ENCODE data around the gene LPO. TPM values are rescaled to one million over a fixed set of nuclear protein-coding genes. Genes with fewer than 3 reads are reported as not detected.

Gene LPO
- total and polyA plus RNA-seq, 10 of the 15 experiments (the other 5 are each of a cell fraction or from before 2014, with no cell fraction given), result 0.03 to 0.11 (median 0.06) TPM; not detected in 7

DNA sequence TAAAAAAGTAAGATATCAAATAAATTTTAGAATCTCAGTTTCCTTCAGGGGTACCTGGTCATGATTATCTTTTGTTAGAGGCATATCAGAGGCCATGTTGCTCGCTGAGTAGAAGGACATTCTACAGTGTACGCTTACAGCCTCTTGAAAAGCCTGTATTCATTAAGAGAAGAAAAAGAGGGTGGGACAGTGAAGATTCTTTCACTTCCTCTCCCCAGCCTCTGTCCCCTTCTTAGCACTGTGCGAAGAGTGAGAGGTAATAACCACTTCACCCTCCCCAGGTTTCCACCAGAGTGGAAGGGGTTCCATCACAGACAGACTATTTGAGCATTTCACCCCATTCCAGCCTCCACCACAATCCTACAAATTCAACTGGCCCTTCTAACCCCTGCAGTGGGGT is 4.8 kb upstream of the LPO start (continued):
- TF ChIP-seq, protein P1, sequence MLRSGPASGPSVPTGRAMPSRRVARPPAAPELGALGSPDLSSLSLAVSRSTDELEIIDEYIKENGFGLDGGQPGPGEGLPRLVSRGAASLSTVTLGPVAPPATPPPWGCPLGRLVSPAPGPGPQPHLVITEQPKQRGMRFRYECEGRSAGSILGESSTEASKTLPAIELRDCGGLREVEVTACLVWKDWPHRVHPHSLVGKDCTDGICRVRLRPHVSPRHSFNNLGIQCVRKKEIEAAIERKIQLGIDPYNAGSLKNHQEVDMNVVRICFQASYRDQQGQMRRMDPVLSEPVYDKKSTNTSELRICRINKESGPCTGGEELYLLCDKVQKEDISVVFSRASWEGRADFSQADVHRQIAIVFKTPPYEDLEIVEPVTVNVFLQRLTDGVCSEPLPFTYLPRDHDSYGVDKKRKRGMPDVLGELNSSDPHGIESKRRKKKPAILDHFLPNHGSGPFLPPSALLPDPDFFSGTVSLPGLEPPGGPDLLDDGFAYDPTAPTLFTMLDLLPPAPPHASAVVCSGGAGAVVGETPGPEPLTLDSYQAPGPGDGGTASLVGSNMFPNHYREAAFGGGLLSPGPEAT (IDR thresholded peaks at IDR 0.05; ENCODE audit: low read depth), result 0 out of 2 replicates have a peak, but pooled peaks have one; percentile 33
- TF ChIP-seq, protein P2, sequence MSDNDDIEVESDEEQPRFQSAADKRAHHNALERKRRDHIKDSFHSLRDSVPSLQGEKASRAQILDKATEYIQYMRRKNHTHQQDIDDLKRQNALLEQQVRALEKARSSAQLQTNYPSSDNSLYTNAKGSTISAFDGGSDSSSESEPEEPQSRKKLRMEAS (IDR thresholded peaks at IDR 0.05; ENCODE audit: low read depth, low read length), result no peak
- TF ChIP-seq SIX5 (IDR thresholded peaks at IDR 0.05; ENCODE audit: low read depth, low read length, severe bottlenecking), result no peak

DNA sequence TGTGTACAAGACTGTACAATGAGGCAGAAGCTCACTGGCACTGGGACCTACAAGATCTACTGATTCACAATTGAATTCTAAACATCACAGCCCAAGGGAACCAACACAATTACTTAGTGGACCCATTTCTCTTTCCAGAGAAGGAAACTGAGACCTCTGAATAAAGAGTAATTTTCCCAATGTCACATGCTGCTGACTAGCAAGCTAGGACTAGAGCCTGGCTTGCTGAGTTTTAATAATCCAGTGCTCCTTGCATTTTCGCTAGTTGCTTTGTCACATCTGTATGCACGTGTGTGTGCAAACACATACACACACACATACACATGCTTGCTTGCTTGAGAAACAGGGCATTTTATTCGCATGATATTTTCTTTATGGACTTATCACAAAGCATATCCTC is 3.9 kb upstream of the LPO start:
- no peak overlapping the region for H3K4me2 ChIP-seq (ENCODE audit: control insufficient read depth, insufficient read depth)
- ATAC-seq (no peak), DNase-seq (ENCODE audit: low read depth, low spot score) (no peak), FAIRE-seq (no peak)
- in situ Hi-C loops (cut with MboI) (no loop called here), intact Hi-C loops (cut with micrococcal nuclease; ENCODE audit: unreplicated experiment) (no loop called here)
- WGBS (ENCODE audit: insufficient coverage, insufficient replicate concordance, low lambda C conversion rate, missing lambda C conversion rate), result 77% methylated on average over 3 of the region's 3 CpGs
- ChIA-PET SMC1A (ENCODE audit: uncharacterized antibody, unreplicated experiment) (no interaction called here), RAD21 (ENCODE audit: unreplicated experiment) (interaction anchor here (0.6 to 1.8 kb wide), 2 partner anchors 14 to 1407 kb away, joined by 4 read pairs; no protein-coding TSS in a partner anchor), CTCF (interaction anchor here (1.2 to 5.3 kb wide), 3 partner anchors 10 to 16 kb away, joined by 3 to 29 read pairs (median 5); no protein-coding TSS in a partner anchor), POLR2A (interaction anchor here (0.6 kb wide), 1 partner anchor 15 kb away, joined by 5 read pairs; no protein-coding TSS in a partner anchor)
- H3K9me3 ChIP-seq (replicated peaks; ENCODE audit: control insufficient read depth, insufficient read depth, low read length), result no peaks in the 10 kb centered on the region
- no peak overlapping the region for H3K4me3 ChIP-seq
- H3K27ac ChIP-seq (ENCODE audit: control insufficient read depth, insufficient read depth), result no peak overlapping the region
- H4K20me1 ChIP-seq (ENCODE audit: control insufficient read depth, insufficient read depth), result no peaks in the 10 kb centered on the region
- H3K4me1 ChIP-seq (ENCODE audit: control insufficient read depth, insufficient read depth, low read length), result peaks cover 21% of the 10 kb centered on the region
- H3K79me2 ChIP-seq (ENCODE audit: control insufficient read depth, insufficient read depth, low read length), result no peaks in the 10 kb centered on the region
- H3K9ac ChIP-seq (ENCODE audit: control insufficient read depth, insufficient read depth, low read length), result no peak overlapping the region
- no peaks in the 10 kb centered on the region for H3K36me3 ChIP-seq (ENCODE audit: control insufficient read depth in 2 of 2, insufficient read depth in 2 of 2, low read length in 1 of 2)
- TF ChIP-seq, protein P3, sequence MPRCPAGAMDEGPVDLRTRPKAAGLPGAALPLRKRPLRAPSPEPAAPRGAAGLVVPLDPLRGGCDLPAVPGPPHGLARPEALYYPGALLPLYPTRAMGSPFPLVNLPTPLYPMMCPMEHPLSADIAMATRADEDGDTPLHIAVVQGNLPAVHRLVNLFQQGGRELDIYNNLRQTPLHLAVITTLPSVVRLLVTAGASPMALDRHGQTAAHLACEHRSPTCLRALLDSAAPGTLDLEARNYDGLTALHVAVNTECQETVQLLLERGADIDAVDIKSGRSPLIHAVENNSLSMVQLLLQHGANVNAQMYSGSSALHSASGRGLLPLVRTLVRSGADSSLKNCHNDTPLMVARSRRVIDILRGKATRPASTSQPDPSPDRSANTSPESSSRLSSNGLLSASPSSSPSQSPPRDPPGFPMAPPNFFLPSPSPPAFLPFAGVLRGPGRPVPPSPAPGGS (IDR thresholded peaks at IDR 0.05; ENCODE audit: borderline replicate concordance, insufficient read depth, low read depth, low read length, poor library complexity, severe bottlenecking), result peak; percentile 52
- no peak for TF ChIP-seq CBX5 (IDR thresholded peaks at IDR 0.05; ENCODE audit: low read depth)
- BruUV-seq (replicated peaks), result no TSS peak
- H3K27me3 ChIP-seq (replicated peaks in 1 of 2; ENCODE audit: control insufficient read depth in 2 of 2, insufficient read depth in 2 of 2, low read length in 1 of 2), result no peaks in the 10 kb centered on the region; a peak in 1 of 4 replicates
- no peak overlapping the region for H2AFZ ChIP-seq (ENCODE audit: control insufficient read depth, low read depth, low read length)

All from GM12878 (cell line).